Measurements from ENCODE around the gene CDK6.

GRCh38 chr7:92613214-92613613 is 223.2 kb downstream of the CDK6 start:
- no peak for TF ChIP-seq CTCF (IDR thresholded peaks at IDR 0.05)
- TF ChIP-seq POLR2A (IDR thresholded peaks at IDR 0.05): no peak

All from right lobe of liver (tissue), 4 donors.